Esophagus squamous epithelium (tissue), 5 donors: ENCODE data around the gene SYT2. TPM values are rescaled to one million over a fixed set of nuclear protein-coding genes. Genes with fewer than 3 reads are reported as not detected.
A peak's percentile ranks its signal among the peaks of the same experiment; 100 is the strongest.

Source experiments
- DNase-seq: peaks from one replicate; lab custom pipeline; 2025; lab: John Stamatoyannopoulos, UW
- H3K27ac ChIP-seq, 4 donors: fragments of 200-600 bp; sonication (generic); one replicate each; pipeline ENCODE4 v1.5.1; 2016 to 2019; ENCODE audit warnings: mild to moderate bottlenecking in 1 of 4
- H3K27me3 ChIP-seq, 4 donors: fragments of 200-600 bp; sonication (generic); 1 replicate in 3 of 4; 2 replicates in 1 of 4; pipeline versions ENCODE4 v1.5.1 to v1.6.0; 2017 to 2021; ENCODE audit warnings: antibody characterized with exemption in 1 of 4
- H3K36me3 ChIP-seq, 3 donors: fragments of 200-600 bp; sonication (generic); one replicate each; pipeline ENCODE4 v1.5.1; 2016 to 2019
- H3K4me1 ChIP-seq, 3 donors: fragments of 200-600 bp; sonication (generic); one replicate each; pipeline ENCODE4 v1.5.1; 2017 to 2019
- H3K4me3 ChIP-seq, 4 donors: fragments of 200-600 bp; sonication (generic); 1 replicate in 3 of 4; 2 replicates in 1 of 4; pipeline ENCODE4 v1.5.1; 2016 to 2019; ENCODE audit warnings: mild to moderate bottlenecking in 2 of 4, moderate library complexity in 1 of 4
- H3K9me3 ChIP-seq, 3 donors: fragments of 200-600 bp; sonication (generic); one replicate each; pipeline ENCODE4 v1.5.1; 2016 to 2019
- POLR2A ChIP-seq, 4 donors: fragments of 450-650 bp; IDR thresholded peaks; one replicate each; pipeline ENCODE4 v1.6.1; 2017; ENCODE audit warnings: antibody characterized with exemption in 4 of 4, mild to moderate bottlenecking in 4 of 4, moderate library complexity in 3 of 4
- WGBS, 2 donors: methylation state at CpG; one replicate each; pipeline ENCODE4 v1.1.5; 2018; 5-methylcytosine and 5-hydroxymethylcytosine counted together
- intact Hi-C: fragments of 100-400 bp; cut with DNase I; formaldehyde crosslinking; loops from one replicate; pipeline ENCODE4 v1.15.0; 2022
- total RNA-seq, 4 donors: library from RNA; depleted of rRNA; stranded (reverse); fragments of >200 nt; gene quantifications; one replicate each; pipeline ENCODE4 v1.1.0, GENCODE V29; 2016
- TF ChIP-seq, protein P1 (sequence below), 6 experiments: fragments of 450-650 bp in 4 of 6; fragments of 200-600 bp in 2 of 6; sonication (generic) in 2 of 6; IDR thresholded peaks; one replicate each; pipeline ENCODE4 v1.5.1; 2016 to 2019; ENCODE audit warnings: antibody characterized with exemption in 6 of 6, mild to moderate bottlenecking in 4 of 6, moderate library complexity in 4 of 6
- donor health status: DM: yes; HTN: yes; CAD: no.

The SYT2 gene
- total RNA-seq, 4 donors from 2014 or later = not detected

DNA sequence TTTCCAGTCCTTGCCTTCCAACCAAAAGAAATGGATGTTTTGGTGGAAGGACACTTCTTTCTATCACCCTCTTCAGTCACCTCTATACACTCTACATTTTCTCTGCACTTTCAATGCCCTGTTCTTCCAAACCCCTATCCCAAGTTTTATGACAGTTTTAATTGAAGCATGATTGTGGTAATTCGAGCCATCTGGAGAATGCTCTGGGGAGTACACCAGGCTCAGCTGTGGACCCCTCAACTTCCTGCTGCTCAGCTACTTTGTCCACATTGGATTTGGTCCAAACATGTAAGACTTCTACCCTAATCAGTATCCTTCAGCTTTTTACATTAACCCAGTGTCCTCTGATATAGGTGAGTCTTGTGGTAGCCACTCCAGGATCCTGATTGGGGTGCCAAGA, 129.6 kb downstream of the SYT2 start:
- Histone ChIP-seq H3K27me3 (no peaks in the 10 kb centered on the region), H3K4me3 (no peak overlapping the region), H3K4me1 (peaks cover 24 to 61% (median 38%) of the 10 kb centered on the region in 3 donors), H3K36me3 (peaks cover 4 to 49% (median 12%) of the 10 kb centered on the region in 3 donors), H3K9me3 (no peaks in the 10 kb centered on the region), H3K27ac (peak overlapping the region in 3 of 4 donors; percentile 69 to 83 (median 82))
- WGBS, 2 donors = 50 to 67% methylated on average over 1 of the region's 1 CpG
- DNase-seq = no peak
- intact Hi-C loops = no loop called here
- no peak for TF ChIP-seq POLR2A (IDR thresholded peaks at IDR 0.05)
- TF ChIP-seq, protein P1, sequence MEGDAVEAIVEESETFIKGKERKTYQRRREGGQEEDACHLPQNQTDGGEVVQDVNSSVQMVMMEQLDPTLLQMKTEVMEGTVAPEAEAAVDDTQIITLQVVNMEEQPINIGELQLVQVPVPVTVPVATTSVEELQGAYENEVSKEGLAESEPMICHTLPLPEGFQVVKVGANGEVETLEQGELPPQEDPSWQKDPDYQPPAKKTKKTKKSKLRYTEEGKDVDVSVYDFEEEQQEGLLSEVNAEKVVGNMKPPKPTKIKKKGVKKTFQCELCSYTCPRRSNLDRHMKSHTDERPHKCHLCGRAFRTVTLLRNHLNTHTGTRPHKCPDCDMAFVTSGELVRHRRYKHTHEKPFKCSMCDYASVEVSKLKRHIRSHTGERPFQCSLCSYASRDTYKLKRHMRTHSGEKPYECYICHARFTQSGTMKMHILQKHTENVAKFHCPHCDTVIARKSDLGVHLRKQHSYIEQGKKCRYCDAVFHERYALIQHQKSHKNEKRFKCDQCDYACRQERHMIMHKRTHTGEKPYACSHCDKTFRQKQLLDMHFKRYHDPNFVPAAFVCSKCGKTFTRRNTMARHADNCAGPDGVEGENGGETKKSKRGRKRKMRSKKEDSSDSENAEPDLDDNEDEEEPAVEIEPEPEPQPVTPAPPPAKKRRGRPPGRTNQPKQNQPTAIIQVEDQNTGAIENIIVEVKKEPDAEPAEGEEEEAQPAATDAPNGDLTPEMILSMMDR (IDR thresholded peaks at IDR 0.05) = no peak

DNA sequence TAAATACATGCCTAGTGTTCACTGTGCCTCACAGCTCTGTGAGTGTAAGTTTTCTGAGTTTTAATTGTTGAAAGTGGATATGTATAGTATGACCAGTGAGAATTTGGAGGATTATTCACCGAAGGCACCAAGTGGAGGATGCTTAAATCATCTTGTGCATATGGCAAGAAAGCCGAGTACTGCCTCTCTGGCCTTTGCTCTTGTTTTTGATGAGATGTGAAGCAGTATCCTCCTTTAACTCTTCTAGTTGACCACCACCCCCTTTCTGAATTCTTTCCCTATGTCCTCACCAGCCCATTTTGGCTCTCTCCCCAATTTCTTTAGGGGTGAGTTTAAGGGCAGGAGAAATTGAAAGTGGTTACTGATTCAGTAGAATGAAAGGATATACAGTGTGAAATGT, 130.4 kb downstream of the SYT2 start:
- H3K36me3 ChIP-seq = peaks cover 4 to 54% (median 12%) of the 10 kb centered on the region in 3 donors
- TF ChIP-seq POLR2A (IDR thresholded peaks at IDR 0.05) = no peak
- TF ChIP-seq, protein P1 (IDR thresholded peaks at IDR 0.05) = no peak
- no peaks in the 10 kb centered on the region for H3K9me3 ChIP-seq
- peaks cover 24 to 61% (median 38%) of the 10 kb centered on the region in 3 donors for H3K4me1 ChIP-seq
- intact Hi-C loops = no loop called here
- no peak for DNase-seq
- H3K27me3 ChIP-seq = no peaks in the 10 kb centered on the region
- H3K4me3 ChIP-seq = no peak overlapping the region
- WGBS, 2 donors = 50 to 80% methylated on average over 2 of the region's 2 CpGs
- H3K27ac ChIP-seq = peak overlapping the region; percentile 64 to 83 (median 76)

DNA sequence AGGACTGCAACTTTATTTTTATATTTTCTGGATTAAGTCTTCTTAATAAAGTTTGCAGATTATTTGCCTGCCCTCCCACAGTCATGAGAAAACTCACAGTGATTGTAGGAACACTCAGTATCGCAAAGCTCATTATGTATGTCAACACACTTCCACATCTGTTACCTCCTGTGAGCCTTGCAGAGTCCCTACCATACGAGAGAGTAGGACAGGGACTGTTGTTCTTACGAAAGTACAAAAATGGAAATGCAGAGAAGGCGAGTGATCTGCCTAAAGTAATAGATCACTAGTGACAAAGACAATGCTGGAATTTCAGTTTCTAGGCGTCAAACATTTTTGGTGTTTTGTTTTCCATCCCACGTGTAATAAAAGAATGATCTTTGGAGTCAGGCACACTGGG, 131.7 kb downstream of the SYT2 start:
- Histone ChIP-seq H3K9me3 (no peaks in the 10 kb centered on the region), H3K4me1 (peaks cover 24 to 70% (median 38%) of the 10 kb centered on the region in 3 donors), H3K4me3 (no peak overlapping the region), H3K27me3 (no peaks in the 10 kb centered on the region), H3K36me3 (peaks cover 2 to 52% (median 4%) of the 10 kb centered on the region in 3 donors), H3K27ac (peak overlapping the region; percentile 64 to 83 (median 80))
- intact Hi-C loops = no loop called here
- WGBS, 2 donors = 24 to 49% methylated on average over 6 of the region's 6 CpGs
- DNase-seq = no peak
- TF ChIP-seq, protein P1 (IDR thresholded peaks at IDR 0.05) = no peak
- no peak for TF ChIP-seq POLR2A (IDR thresholded peaks at IDR 0.05)

DNA sequence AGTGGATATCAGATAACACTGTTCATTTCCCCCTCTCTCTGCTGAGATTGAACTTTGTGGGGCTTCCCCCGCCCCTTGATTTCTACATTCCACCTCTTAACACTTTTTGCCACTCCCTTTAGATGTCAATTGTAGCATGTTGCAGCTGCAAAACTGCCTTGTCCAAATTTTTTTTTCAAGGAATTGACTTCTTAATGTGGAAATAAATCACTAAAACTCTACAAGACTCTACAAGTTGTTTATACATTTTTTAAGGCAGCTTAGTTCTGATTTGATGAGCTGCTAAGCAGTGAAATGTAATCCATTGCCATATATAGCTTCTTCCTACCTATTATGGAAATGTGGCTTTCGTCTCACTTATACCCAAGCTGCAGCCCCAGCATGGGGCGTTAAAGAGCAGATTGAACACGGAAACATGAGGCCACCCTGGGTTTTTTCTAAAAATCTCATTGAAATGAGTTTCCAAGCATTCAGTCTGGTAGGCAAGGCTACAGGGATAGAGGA, 132.2 kb downstream of the SYT2 start:
- Histone ChIP-seq H3K27me3 (no peaks in the 10 kb centered on the region), H3K4me1 (peaks cover 24 to 75% (median 38%) of the 10 kb centered on the region in 3 donors), H3K27ac (peak overlapping the region; percentile 64 to 83 (median 80)), H3K4me3 (no peak overlapping the region), H3K9me3 (no peaks in the 10 kb centered on the region), H3K36me3 (peaks cover 0 to 47% (median 0%) of the 10 kb centered on the region in 3 donors)
- TF ChIP-seq, protein P1 (IDR thresholded peaks at IDR 0.05) = no peak
- TF ChIP-seq POLR2A (IDR thresholded peaks at IDR 0.05) = no peak
- no peak for DNase-seq
- intact Hi-C loops = no loop called here
- WGBS, 2 donors = 12 to 30% methylated on average over 4 of the region's 4 CpGs

DNA sequence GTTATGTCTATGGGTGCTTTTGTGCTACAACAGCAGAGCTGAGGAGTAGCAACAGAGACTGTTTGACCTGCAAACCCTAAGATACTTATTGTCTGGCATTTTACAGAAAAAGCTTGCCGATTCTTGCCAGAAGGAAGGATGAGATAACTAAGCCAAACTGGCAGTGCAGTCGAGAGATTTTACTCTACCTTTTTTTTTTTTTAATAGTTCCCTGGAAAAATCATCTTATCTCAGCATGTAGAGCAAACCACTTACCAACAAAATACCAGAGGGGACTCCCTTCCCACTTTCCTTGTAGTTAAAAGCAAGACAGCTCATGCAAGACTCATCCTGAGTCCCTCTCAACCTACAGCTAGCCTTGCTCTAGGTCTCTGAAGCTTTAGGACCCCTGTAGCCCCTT, 132.9 kb downstream of the SYT2 start:
- Histone ChIP-seq H3K27ac (peak overlapping the region; percentile 64 to 83 (median 80)), H3K4me1 (peaks cover 24 to 80% (median 38%) of the 10 kb centered on the region in 3 donors)
- 19 to 40% methylated on average over 2 of the region's 2 CpGs for WGBS, 2 donors

More for the DNA sequence above, 132.9 kb downstream of the SYT2 start:
- intact Hi-C loops = no loop called here
- Histone ChIP-seq H3K36me3 (peaks cover 0 to 44% (median 0%) of the 10 kb centered on the region in 3 donors), H3K4me3 (no peak overlapping the region), H3K27me3 (no peaks in the 10 kb centered on the region), H3K9me3 (no peaks in the 10 kb centered on the region)
- TF ChIP-seq, protein P1 (IDR thresholded peaks at IDR 0.05) = no peak
- TF ChIP-seq POLR2A (IDR thresholded peaks at IDR 0.05) = no peak
- DNase-seq = no peak
